Measurements from ENCODE around the gene COL4A4. TPM values are rescaled to one million over a fixed set of nuclear protein-coding genes. Genes with fewer than 3 reads are reported as not detected.

The COL4A4 gene
- total RNA-seq, 3 donors from 2014 or later (not counting 1 experiment from before 2014, with no cell fraction given) = 0.31 to 2.3 (median 0.88) TPM

DNA sequence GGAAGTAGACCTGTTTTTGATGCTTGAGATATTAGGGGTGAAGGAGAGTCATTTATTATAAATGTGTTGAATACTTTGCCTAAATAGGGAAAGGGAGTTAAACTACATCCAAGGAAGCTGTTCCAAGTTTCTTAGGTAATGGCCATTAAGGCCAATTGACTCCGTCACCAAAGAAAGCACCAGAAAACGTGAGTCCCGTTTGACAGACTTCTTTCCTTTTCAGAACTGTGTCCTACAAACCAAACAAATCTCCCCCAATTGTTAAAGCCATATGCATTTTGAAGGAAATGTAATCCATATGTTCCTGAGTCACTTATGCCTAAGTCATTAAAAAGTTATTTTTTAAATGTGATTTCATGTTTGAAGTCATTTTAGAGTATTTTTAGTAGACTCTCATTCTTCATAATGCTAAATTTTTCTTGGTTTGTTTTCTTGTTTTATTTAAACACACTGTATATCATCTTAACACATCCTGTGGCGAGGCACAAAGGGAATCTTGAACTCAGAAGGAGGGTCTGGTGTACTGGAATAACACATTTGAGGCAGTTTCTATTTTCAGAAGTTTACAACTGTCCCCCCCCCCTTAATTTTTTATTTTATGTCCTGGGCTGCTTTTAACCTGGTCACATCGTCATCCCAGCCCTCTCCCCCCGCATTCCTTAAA, 194.5 kb downstream of the COL4A4 start:
- Histone ChIP-seq H3K36me3 (ENCODE audit: control insufficient read depth, insufficient read depth, low read length) (no peaks in the 10 kb centered on the region), H3K27ac (ENCODE audit: low read length) (no peak overlapping the region), H3K27me3 (ENCODE audit: control insufficient read depth, insufficient read depth, low read length) (no peaks in the 10 kb centered on the region), H3K9me3 (ENCODE audit: control insufficient read depth, insufficient read depth, low read length) (no peaks in the 10 kb centered on the region), H3K4me1 (ENCODE audit: control insufficient read depth, insufficient read depth, low read length) (no peaks in the 10 kb centered on the region), H3K4me3 (ENCODE audit: low read length) (no peak overlapping the region)
- TF ChIP-seq, protein P1, sequence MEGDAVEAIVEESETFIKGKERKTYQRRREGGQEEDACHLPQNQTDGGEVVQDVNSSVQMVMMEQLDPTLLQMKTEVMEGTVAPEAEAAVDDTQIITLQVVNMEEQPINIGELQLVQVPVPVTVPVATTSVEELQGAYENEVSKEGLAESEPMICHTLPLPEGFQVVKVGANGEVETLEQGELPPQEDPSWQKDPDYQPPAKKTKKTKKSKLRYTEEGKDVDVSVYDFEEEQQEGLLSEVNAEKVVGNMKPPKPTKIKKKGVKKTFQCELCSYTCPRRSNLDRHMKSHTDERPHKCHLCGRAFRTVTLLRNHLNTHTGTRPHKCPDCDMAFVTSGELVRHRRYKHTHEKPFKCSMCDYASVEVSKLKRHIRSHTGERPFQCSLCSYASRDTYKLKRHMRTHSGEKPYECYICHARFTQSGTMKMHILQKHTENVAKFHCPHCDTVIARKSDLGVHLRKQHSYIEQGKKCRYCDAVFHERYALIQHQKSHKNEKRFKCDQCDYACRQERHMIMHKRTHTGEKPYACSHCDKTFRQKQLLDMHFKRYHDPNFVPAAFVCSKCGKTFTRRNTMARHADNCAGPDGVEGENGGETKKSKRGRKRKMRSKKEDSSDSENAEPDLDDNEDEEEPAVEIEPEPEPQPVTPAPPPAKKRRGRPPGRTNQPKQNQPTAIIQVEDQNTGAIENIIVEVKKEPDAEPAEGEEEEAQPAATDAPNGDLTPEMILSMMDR (IDR thresholded peaks at IDR 0.05) = no peak
- DNase-seq = no peak
- intact Hi-C loops (cut with micrococcal nuclease) = no loop called here
- H3K9me3 Mint-ChIP-seq = no peaks in the 10 kb centered on the region
- no peaks in the 10 kb centered on the region for H3K36me3 Mint-ChIP-seq
- H3K27ac Mint-ChIP-seq = no peak overlapping the region
- WGBS (ENCODE audit: insufficient coverage) = 95% methylated on average over 5 of the region's 6 CpGs
- no peak for ATAC-seq
- H3K27me3 Mint-ChIP-seq (ENCODE audit: low read depth in 2 of 2) = no peaks in the 10 kb centered on the region
- H3K4me3 Mint-ChIP-seq = no peak overlapping the region
- H3K4me1 Mint-ChIP-seq = peaks cover 18% of the 10 kb centered on the region in 2 donors

- H3K4me3 Mint-ChIP-seq = no peak overlapping the region
- Histone ChIP-seq H3K36me3 (ENCODE audit: control insufficient read depth, insufficient read depth, low read length) (no peaks in the 10 kb centered on the region), H3K9me3 (ENCODE audit: control insufficient read depth, insufficient read depth, low read length) (no peaks in the 10 kb centered on the region), H3K4me3 (ENCODE audit: low read length) (no peak overlapping the region), H3K27ac (ENCODE audit: low read length) (no peak overlapping the region), H3K27me3 (ENCODE audit: control insufficient read depth, insufficient read depth, low read length) (no peaks in the 10 kb centered on the region), H3K4me1 (ENCODE audit: control insufficient read depth, insufficient read depth, low read length) (no peaks in the 10 kb centered on the region)
- peaks cover 5 to 7% of the 10 kb centered on the region in 2 donors for H3K4me1 Mint-ChIP-seq
- no peaks in the 10 kb centered on the region for H3K36me3 Mint-ChIP-seq
- no peaks in the 10 kb centered on the region for H3K27me3 Mint-ChIP-seq (ENCODE audit: low read depth in 2 of 2)
- no peak for ATAC-seq
- no peak for DNase-seq
- intact Hi-C loops (cut with micrococcal nuclease) = no loop called here
- TF ChIP-seq, protein P1 (IDR thresholded peaks at IDR 0.05) = no peak
- H3K9me3 Mint-ChIP-seq = no peaks in the 10 kb centered on the region
- WGBS (ENCODE audit: insufficient coverage) = 93% methylated on average over 1 of the region's 1 CpG
- no peak overlapping the region for H3K27ac Mint-ChIP-seq
These were observed 198.6 kb downstream of the COL4A4 start for GRCh38 chr2:226965376-226965775.

DNA sequence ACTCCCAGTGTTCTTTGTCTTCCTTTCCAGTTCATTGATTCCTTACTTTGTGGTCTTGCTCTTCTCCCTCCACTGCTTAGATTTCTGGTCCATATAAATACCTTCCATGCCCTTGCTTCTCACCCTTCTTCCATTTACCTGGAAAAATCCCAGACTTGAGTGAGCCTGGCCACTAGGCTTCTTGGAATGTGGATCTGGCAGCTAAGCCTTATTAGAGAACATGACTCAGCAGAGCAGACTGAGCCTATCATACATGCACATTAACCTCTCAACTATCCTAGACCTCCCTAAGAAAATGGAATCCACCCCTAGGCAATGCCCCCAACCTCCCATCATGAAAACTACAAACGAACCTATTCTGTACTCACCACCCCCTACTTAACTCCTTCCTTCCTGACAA, 200.5 kb downstream of the COL4A4 start:
- no peaks in the 10 kb centered on the region for H3K9me3 ChIP-seq (ENCODE audit: control insufficient read depth, insufficient read depth, low read length)
- Mint-ChIP-seq H3K27ac (no peak overlapping the region), H3K4me1 (no peaks in the 10 kb centered on the region), H3K36me3 (no peaks in the 10 kb centered on the region), H3K4me3 (no peak overlapping the region), H3K27me3 (ENCODE audit: low read depth in 2 of 2) (no peaks in the 10 kb centered on the region), H3K9me3 (peaks cover 0 to 3% of the 10 kb centered on the region in 2 donors)
- no peaks in the 10 kb centered on the region for H3K4me1 ChIP-seq (ENCODE audit: control insufficient read depth, insufficient read depth, low read length)
- H3K27me3 ChIP-seq (ENCODE audit: control insufficient read depth, insufficient read depth, low read length) = no peaks in the 10 kb centered on the region
- intact Hi-C loops (cut with micrococcal nuclease) = no loop called here
- TF ChIP-seq, protein P1 (IDR thresholded peaks at IDR 0.05) = no peak
- no peak for ATAC-seq
- WGBS (ENCODE audit: insufficient coverage) = 68% methylated on average over 1 of the region's 1 CpG
- H3K27ac ChIP-seq (ENCODE audit: low read length) = no peak overlapping the region
- H3K36me3 ChIP-seq (ENCODE audit: control insufficient read depth, insufficient read depth, low read length) = no peaks in the 10 kb centered on the region
- DNase-seq = no peak
- no peak overlapping the region for H3K4me3 ChIP-seq (ENCODE audit: low read length)
